PC-9 (cell line): ENCODE results near the gene PTPRT.

ENCODE experiments used
- CTCF ChIP-seq: fragments of 200-600 bp; sonication (generic); conservative IDR thresholded peaks from 2 replicates; pipeline ENCODE4 v1.6.1; 2017; ENCODE audit warnings: mixed run types, antibody characterized with exemption, mild to moderate bottlenecking, moderate library complexity
- EZH2 ChIP-seq: fragments of 200-600 bp; sonication (generic); IDR thresholded peaks from 2 replicates; pipeline ENCODE4 v1.8.0; 2017; ENCODE audit warnings: antibody characterized with exemption, low read depth

GRCh38 chr20:42474646-42475045, 715.1 kb downstream of the PTPRT start:
- TF ChIP-seq CTCF = no peak
- TF ChIP-seq EZH2 = no peak
